NCI-H2029 (cell line): ENCODE results near the gene MIER3.

Experiments used
- DNase-seq: peaks from one replicate; lab custom pipeline; 2025; lab: John Stamatoyannopoulos, UW

The MIER3 gene

DNA sequence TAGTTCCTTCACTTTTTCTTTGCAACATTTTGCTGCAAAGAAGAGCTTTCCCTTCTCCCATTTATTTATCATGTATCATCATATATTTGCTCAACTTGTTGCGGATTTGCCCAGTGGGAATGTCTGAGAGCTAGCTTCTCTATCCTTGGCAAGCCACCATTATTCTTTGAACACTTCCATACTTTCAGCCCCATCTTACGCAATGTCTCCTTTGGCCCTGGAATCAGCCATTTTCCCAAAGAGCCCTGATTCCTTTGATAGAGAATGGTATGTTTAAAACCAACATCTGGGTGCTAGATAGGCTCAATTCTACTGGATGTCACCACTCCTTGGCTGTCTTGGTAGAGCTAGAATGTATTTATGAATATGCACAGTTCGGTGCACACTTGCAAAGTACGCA, 55.2 kb downstream of the MIER3 start:
- no peak for DNase-seq

GRCh38 chr5:56893251-56893951, 58.5 kb downstream of the MIER3 start:
- DNase-seq = no peak

DNA sequence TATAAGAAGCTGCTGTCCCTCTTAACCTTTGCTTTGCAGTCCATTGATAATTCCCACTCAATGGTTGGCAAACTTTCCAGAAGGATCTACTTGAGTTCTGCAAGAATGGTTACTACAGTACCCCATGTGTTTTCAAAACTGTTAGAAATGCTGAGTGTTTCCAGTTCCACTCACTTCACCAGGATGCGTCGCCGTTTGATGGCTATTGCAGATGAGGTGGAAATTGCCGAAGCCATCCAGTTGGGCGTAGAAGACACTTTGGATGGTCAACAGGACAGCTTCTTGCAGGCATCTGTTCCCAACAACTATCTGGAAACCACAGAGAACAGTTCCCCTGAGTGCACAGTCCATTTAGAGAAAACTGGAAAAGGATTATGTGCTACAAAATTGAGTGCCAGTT, 70.4 kb downstream of the MIER3 start:
- DNase-seq = no peak

- DNase-seq = no peak
Observed at GRCh38 chr5:56876327-56876726, 75.6 kb downstream of the MIER3 start.

GRCh38 chr5:56873056-56873455, 78.9 kb downstream of the MIER3 start:
- no peak for DNase-seq

DNA sequence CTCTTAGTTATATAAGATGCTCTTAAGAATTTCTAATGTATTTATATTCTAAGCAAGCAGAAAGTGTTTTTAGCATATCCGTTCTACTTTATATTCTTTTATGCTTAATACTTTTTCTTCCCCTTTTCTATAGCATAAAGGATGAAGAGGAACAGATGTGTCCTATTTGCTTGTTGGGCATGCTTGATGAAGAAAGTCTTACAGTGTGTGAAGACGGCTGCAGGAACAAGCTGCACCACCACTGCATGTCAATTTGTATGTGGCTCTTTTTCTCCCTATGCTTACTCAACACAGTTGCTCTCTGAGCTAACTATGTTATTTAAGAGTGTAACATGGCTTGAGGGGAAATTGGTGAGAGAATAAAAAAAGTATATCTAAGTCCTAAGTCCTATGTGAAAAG, 80.1 kb downstream of the MIER3 start:
- no peak for DNase-seq
